ENCODE data around the gene PCDHB16. TPM values are rescaled to one million over a fixed set of nuclear protein-coding genes. Genes with fewer than 3 reads are reported as not detected.
"Not testable (repeated sequence)": the region's sequence is repeated elsewhere in the genome, so short reads cannot be mapped to it uniquely, and the experiment has no call there.

Gene PCDHB16
- total RNA-seq, 1 experiment from 2014 or later = 6.5 TPM

GRCh38 chr5:141155540-141156374 lies 26.4 kb upstream of the PCDHB16 start:
- no peaks in the 10 kb centered on the region for H3K4me1 ChIP-seq (ENCODE audit: insufficient read depth, low read length)
- H3K4me3 Mint-ChIP-seq = peak overlapping the region in 1 of 2 experiments; percentile 21; a peak in 1 of 5 replicates
- no peak overlapping the region for H3K4me2 ChIP-seq (ENCODE audit: insufficient read depth, insufficient read length, low read length)
- no peak overlapping the region for H3K14ac ChIP-seq (ENCODE audit: insufficient read depth, low read length)
- no peak overlapping the region for H4K5ac ChIP-seq (ENCODE audit: insufficient read length, low read depth, low read length)
- no peaks in the 10 kb centered on the region for H3K27me3 ChIP-seq (ENCODE audit: insufficient read depth, low read length)
- no peak overlapping the region for H4K8ac ChIP-seq (replicated peaks; ENCODE audit: insufficient read length, low read depth, low read length)
- H3K56ac ChIP-seq (ENCODE audit: insufficient read length, low read depth, low read length) = no peak overlapping the region
- H2BK120ac ChIP-seq (ENCODE audit: low read depth, low read length, poor library complexity, severe bottlenecking) = no peak overlapping the region
- H3K9me3 ChIP-seq (ENCODE audit: control insufficient read depth, low read depth, low read length) = peaks cover 5% of the 10 kb centered on the region
- no CpG with 5 or more reads among the region's 21 CpGs for WGBS (ENCODE audit: extremely low coverage, insufficient read length, low lambda C conversion rate)
- no peaks in the 10 kb centered on the region for H4K20me1 ChIP-seq (ENCODE audit: control insufficient read depth, insufficient read depth, insufficient read length)
- H2BK20ac ChIP-seq (ENCODE audit: low read depth, low read length, poor library complexity, severe bottlenecking) = no peak overlapping the region
- peaks cover 4% of the 10 kb centered on the region; the same call in 1 of the 2 replicates for H3K27me3 Mint-ChIP-seq (ENCODE audit: low read depth)
- no peak overlapping the region for H3K4ac ChIP-seq (ENCODE audit: low read depth, low read length)
- no peak overlapping the region for H4K91ac ChIP-seq (ENCODE audit: insufficient read length, low read depth, low read length)
- peaks cover 1 to 25% (median 8%) of the 10 kb centered on the region in 3 experiments; a peak in 6 of 7 replicates for H3K36me3 Mint-ChIP-seq (ENCODE audit: insufficient read depth in 1 of 3, low read depth in 3 of 3)
- no peak overlapping the region for H2BK15ac ChIP-seq (ENCODE audit: low read depth, low read length)
- H3K79me2 ChIP-seq (ENCODE audit: insufficient read depth, low read length) = no peaks in the 10 kb centered on the region
- peaks cover 34 to 39% of the 10 kb centered on the region in 2 experiments for H3K9me3 Mint-ChIP-seq
- no peak overlapping the region for H3K18ac ChIP-seq (ENCODE audit: insufficient read length, low read depth, low read length)
- H2BK5ac ChIP-seq (ENCODE audit: insufficient read length, low read length) = no peak overlapping the region
- no peaks in the 10 kb centered on the region for H3K79me1 ChIP-seq (ENCODE audit: insufficient read depth, low read depth, low read length, poor library complexity, severe bottlenecking)
- peak; percentile 54 for DNase-seq
- H3K27ac Mint-ChIP-seq = no peak overlapping the region
- H2AFZ ChIP-seq (ENCODE audit: low read length) = peak overlapping the region; percentile 64
- H3T11ph ChIP-seq (ENCODE audit: low read length) = no peak overlapping the region
- no peak overlapping the region for H2AK5ac ChIP-seq (ENCODE audit: insufficient read length, low read length)
- no peak overlapping the region for H3K23ac ChIP-seq (ENCODE audit: insufficient read length, low read depth, low read length)
- no peak overlapping the region for H3K27ac ChIP-seq (ENCODE audit: insufficient read length, low read depth, low read length)
- H3K23me2 ChIP-seq (ENCODE audit: insufficient read length, low read depth, low read length, poor library complexity, severe bottlenecking) = no peaks in the 10 kb centered on the region
- no peak overlapping the region for H3K9ac ChIP-seq (ENCODE audit: extremely low read depth, insufficient read length, low read length)
- H3K4me1 Mint-ChIP-seq = no peaks in the 10 kb centered on the region
- no peak overlapping the region for H2BK12ac ChIP-seq (ENCODE audit: insufficient read length, low read depth, low read length)
- TF ChIP-seq CTCF (conservative IDR thresholded peaks at IDR 0.05) = peak; percentile 78

- H2BK15ac ChIP-seq (ENCODE audit: low read depth, low read length); H2AK5ac ChIP-seq (ENCODE audit: insufficient read length, low read length); H2BK20ac ChIP-seq (ENCODE audit: low read depth, low read length, poor library complexity, severe bottlenecking); H3K4me1 ChIP-seq (ENCODE audit: insufficient read depth, low read length); H3K23me2 ChIP-seq (ENCODE audit: insufficient read length, low read depth, low read length, poor library complexity, severe bottlenecking); H3K27ac Mint-ChIP-seq; H2BK120ac ChIP-seq (ENCODE audit: low read depth, low read length, poor library complexity, severe bottlenecking); DNase-seq; H3K4ac ChIP-seq (ENCODE audit: low read depth, low read length); H3K79me2 ChIP-seq (ENCODE audit: insufficient read depth, low read length); H3K56ac ChIP-seq (ENCODE audit: insufficient read length, low read depth, low read length); H3K27ac ChIP-seq (ENCODE audit: insufficient read length, low read depth, low read length); H2BK5ac ChIP-seq (ENCODE audit: insufficient read length, low read length); H3K79me1 ChIP-seq (ENCODE audit: insufficient read depth, low read depth, low read length, poor library complexity, severe bottlenecking); H3K14ac ChIP-seq (ENCODE audit: insufficient read depth, low read length); H3K9ac ChIP-seq (ENCODE audit: extremely low read depth, insufficient read length, low read length); H4K91ac ChIP-seq (ENCODE audit: insufficient read length, low read depth, low read length); H3K4me1 Mint-ChIP-seq; H4K8ac ChIP-seq (replicated peaks; ENCODE audit: insufficient read length, low read depth, low read length); H4K5ac ChIP-seq (ENCODE audit: insufficient read length, low read depth, low read length); H3K9me3 ChIP-seq (ENCODE audit: control insufficient read depth, low read depth, low read length); H3K27me3 Mint-ChIP-seq (ENCODE audit: low read depth); H3T11ph ChIP-seq (ENCODE audit: low read length); H3K4me2 ChIP-seq (ENCODE audit: insufficient read depth, insufficient read length, low read length); H3K4me3 Mint-ChIP-seq; H2BK12ac ChIP-seq (ENCODE audit: insufficient read length, low read depth, low read length); H2AFZ ChIP-seq (ENCODE audit: low read length); H3K18ac ChIP-seq (ENCODE audit: insufficient read length, low read depth, low read length); H3K27me3 ChIP-seq (ENCODE audit: insufficient read depth, low read length); H3K23ac ChIP-seq (ENCODE audit: insufficient read length, low read depth, low read length); H4K20me1 ChIP-seq (ENCODE audit: control insufficient read depth, insufficient read depth, insufficient read length): not testable (repeated sequence)
- peaks cover 0 to 13% (median 8%) of the 10 kb centered on the region in 3 experiments; a peak in 5 of 7 replicates for H3K36me3 Mint-ChIP-seq (ENCODE audit: insufficient read depth in 1 of 3, low read depth in 3 of 3)
- WGBS (ENCODE audit: extremely low coverage, insufficient read length, low lambda C conversion rate) = no CpG with 5 or more reads among the region's 38 CpGs
- H3K9me3 Mint-ChIP-seq = peaks cover 23 to 29% of the 10 kb centered on the region in 2 experiments
These were observed 24.8 kb upstream of the PCDHB16 start for GRCh38 chr5:141157356-141157755.
